Inferior parietal cortex (tissue), 1 donor: ENCODE results near the gene ROCK1.
"Not testable (repeated sequence)": the region's sequence is repeated elsewhere in the genome, so short reads cannot be mapped to it uniquely, and the experiment has no call there.

Experiments
- DNase-seq: peaks from one replicate; pipeline ENCODE4 v3.0.0-alpha.2; 2016; ENCODE audit errors: extremely low spot score

Gene ROCK1

GRCh38 chr18:21052385-21052784, 59.2 kb downstream of the ROCK1 start:
- no peak for DNase-seq

GRCh38 chr18:21051620-21052019, 60.0 kb downstream of the ROCK1 start:
- no peak for DNase-seq

- no peak for DNase-seq
Observed at GRCh38 chr18:21049306-21049705, 62.3 kb downstream of the ROCK1 start.

GRCh38 chr18:21047126-21047525, 64.5 kb downstream of the ROCK1 start:
- no peak for DNase-seq

- no peak for DNase-seq
Observed at GRCh38 chr18:21040466-21040865, 71.1 kb downstream of the ROCK1 start.

GRCh38 chr18:21038201-21038600, 73.4 kb downstream of the ROCK1 start:
- no peak for DNase-seq

GRCh38 chr18:21031845-21032244, 79.8 kb downstream of the ROCK1 start:
- DNase-seq = no peak

GRCh38 chr18:21018257-21018656, 93.4 kb downstream of the ROCK1 start:
- not testable (repeated sequence) for DNase-seq

GRCh38 chr18:21012308-21012707, 99.3 kb downstream of the ROCK1 start:
- DNase-seq = no peak

- no peak for DNase-seq
Observed at GRCh38 chr18:21004726-21005125, 106.9 kb downstream of the ROCK1 start.

GRCh38 chr18:21000667-21001066, 110.9 kb downstream of the ROCK1 start:
- DNase-seq = no peak

GRCh38 chr18:20997371-20997770, 114.2 kb downstream of the ROCK1 start:
- no peak for DNase-seq

GRCh38 chr18:20996418-20996817, 115.2 kb downstream of the ROCK1 start:
- no peak for DNase-seq

- DNase-seq = no peak
Observed at GRCh38 chr18:20988726-20989125, 122.9 kb downstream of the ROCK1 start.

- no peak for DNase-seq
Observed at GRCh38 chr18:20975077-20975476, 136.5 kb downstream of the ROCK1 start.

GRCh38 chr18:20971886-20972267, 139.7 kb downstream of the ROCK1 start:
- no peak for DNase-seq

- DNase-seq = no peak
Observed at GRCh38 chr18:20966795-20967194, 144.8 kb downstream of the ROCK1 start.

- no peak for DNase-seq
Observed at GRCh38 chr18:20963027-20963426, 148.6 kb downstream of the ROCK1 start.

- no peak for DNase-seq
Observed at GRCh38 chr18:20960735-20961134, 150.9 kb downstream of the ROCK1 start.

GRCh38 chr18:20950827-20951226, 160.8 kb downstream of the ROCK1 start:
- not testable (repeated sequence) for DNase-seq
